GM23338 (cell line): ENCODE data around the gene CDH12. TPM values are rescaled to one million over a fixed set of nuclear protein-coding genes. Genes with fewer than 3 reads are reported as not detected.
"Not testable (repeated sequence)": the region's sequence is repeated elsewhere in the genome, so short reads cannot be mapped to it uniquely, and the experiment has no call there.

Experiments used
- ATAC-seq: fragments of 200-7000 bp; cut with Tn5 transposase; 3 replicates; pipeline ENCODE4 v1.9.1; 2020
- DNase-seq: peaks from one replicate; pipeline ENCODE4 v3.0.0-alpha.2; 2015; ENCODE audit warnings: low spot score
- H2AFZ ChIP-seq: fragments of 200-600 bp; sonication (generic); 2 replicates; pipeline ENCODE4 v1.8.0; 2016; ENCODE audit warnings: antibody characterized with exemption, mild to moderate bottlenecking, moderate library complexity
- H3F3A ChIP-seq: fragments of 200-600 bp; sonication (generic); replicated peaks from 2 replicates; pipeline ENCODE4 v1.8.0; 2017; ENCODE audit warnings: antibody characterized with exemption, mixed run types, low read depth
- H3K27ac ChIP-seq: fragments of 200-600 bp; sonication (generic); 2 replicates; pipeline ENCODE4 v1.6.1; 2016; ENCODE audit warnings: low read depth
- H3K27me3 ChIP-seq: fragments of 200-600 bp; sonication (generic); 2 replicates; pipeline ENCODE4 v1.8.0; 2016; ENCODE audit warnings: mild to moderate bottlenecking, mixed run types, moderate library complexity; ENCODE audit not compliant: insufficient read depth
- H3K36me3 ChIP-seq: fragments of 200-600 bp; sonication (generic); 2 replicates; pipeline ENCODE4 v1.8.0; 2016; ENCODE audit warnings: mild to moderate bottlenecking; ENCODE audit not compliant: insufficient read depth
- H3K4me1 ChIP-seq: fragments of 200-600 bp; sonication (generic); 2 replicates; pipeline ENCODE4 v1.8.0; 2016; ENCODE audit warnings: mild to moderate bottlenecking, moderate library complexity; ENCODE audit not compliant: insufficient read depth
- H3K4me2 ChIP-seq: fragments of 200-600 bp; sonication (generic); 2 replicates; pipeline ENCODE4 v1.7.1; 2017; ENCODE audit warnings: mixed run types
- H3K4me3 ChIP-seq: fragments of 200-600 bp; sonication (generic); 2 replicates; pipeline ENCODE4 v1.6.1; 2016; ENCODE audit warnings: mixed run types
- H3K79me2 ChIP-seq: fragments of 200-600 bp; sonication (generic); replicated peaks from 2 replicates; pipeline ENCODE4 v1.8.0; 2017; ENCODE audit warnings: mild to moderate bottlenecking; ENCODE audit not compliant: insufficient read depth
- H3K9me2 ChIP-seq: fragments of 200-600 bp; sonication (generic); 2 replicates; pipeline ENCODE4 v1.8.0; 2017; ENCODE audit not compliant: insufficient read depth
- H4K20me1 ChIP-seq: fragments of 200-600 bp; sonication (generic); replicated peaks from 2 replicates; pipeline ENCODE4 v1.8.0; 2017; ENCODE audit warnings: mild to moderate bottlenecking; ENCODE audit not compliant: insufficient read depth
- H3K27ac Mint-ChIP-seq: 2 replicates; pipeline ENCODE4 v1.8.0; 2020; ENCODE audit warnings: inconsistent platforms, mild to moderate bottlenecking, moderate library complexity, mixed read lengths
- H3K27me3 Mint-ChIP-seq: 3 replicates; pipeline ENCODE4 v1.8.0; 2022; ENCODE audit warnings: low read depth, mild to moderate bottlenecking, moderate library complexity, mixed read lengths, inconsistent platforms; ENCODE audit not compliant: insufficient read depth, poor library complexity
- H3K36me3 Mint-ChIP-seq: 3 replicates; pipeline ENCODE4 v1.8.0; 2021; ENCODE audit warnings: low read depth, mild to moderate bottlenecking, inconsistent platforms, moderate library complexity, mixed read lengths
- H3K4me1 Mint-ChIP-seq: 3 replicates; pipeline ENCODE4 v1.8.0; 2020; ENCODE audit warnings: mild to moderate bottlenecking, inconsistent platforms, mixed read lengths
- H3K4me3 Mint-ChIP-seq: 3 replicates; pipeline ENCODE4 v1.8.0; 2021; ENCODE audit warnings: moderate library complexity, mild to moderate bottlenecking, inconsistent platforms, mixed read lengths
- H3K9me3 Mint-ChIP-seq: 3 replicates; pipeline ENCODE4 v1.8.0; 2020; ENCODE audit warnings: moderate library complexity, mild to moderate bottlenecking, inconsistent platforms, mixed read lengths
- CREB1 ChIP-seq: fragments of 250-450 bp; sonication (Bioruptor Pico); IDR thresholded peaks from 2 replicates; pipeline ENCODE4 v1.5.0; 2020; ENCODE audit warnings: low read depth, mild to moderate bottlenecking, moderate library complexity
- CTCF ChIP-seq, 2 experiments: fragments of 200-600 bp in 1 of 2; sonication (generic) in 1 of 2; conservative IDR thresholded peaks; 2 replicates each; pipeline versions ENCODE4 v1.5.1 to v1.6.1; 2016 to 2017; ENCODE audit warnings: antibody characterized with exemption in 2 of 2, low read depth in 2 of 2, mild to moderate bottlenecking in 2 of 2, moderate library complexity in 1 of 2
- EZH2 ChIP-seq: fragments of 200-600 bp; sonication (generic); IDR thresholded peaks from one replicate; pipeline ENCODE4 v1.8.0; 2017; ENCODE audit warnings: antibody characterized with exemption, mild to moderate bottlenecking, low read depth; ENCODE audit not compliant: unreplicated experiment
- EZH2phosphoT487 ChIP-seq: fragments of 200-600 bp; sonication (generic); IDR thresholded peaks from one replicate; pipeline ENCODE4 v1.8.1; 2018; ENCODE audit warnings: antibody characterized with exemption; ENCODE audit not compliant: unreplicated experiment
- JUNB ChIP-seq: IDR thresholded peaks from one replicate; pipeline ENCODE4 v1.6.1; 2016; ENCODE audit warnings: antibody characterized with exemption; ENCODE audit not compliant: unreplicated experiment
- NANOG ChIP-seq: IDR thresholded peaks from 2 replicates; pipeline ENCODE4 v1.6.1; 2016; ENCODE audit warnings: antibody characterized with exemption, borderline replicate concordance
- POLR2AphosphoS5 ChIP-seq: IDR thresholded peaks from 2 replicates; pipeline ENCODE4 v1.6.1; 2016; ENCODE audit warnings: antibody characterized with exemption, low read depth
- REST ChIP-seq: IDR thresholded peaks from one replicate; pipeline ENCODE4 v1.6.1; 2018; ENCODE audit warnings: antibody characterized with exemption; ENCODE audit not compliant: unreplicated experiment
- STAT1 ChIP-seq: IDR thresholded peaks from one replicate; pipeline ENCODE4 v1.6.1; 2016; ENCODE audit warnings: antibody characterized with exemption; ENCODE audit not compliant: unreplicated experiment
- ZNF114 ChIP-seq: fragments of 250-450 bp; sonication (Bioruptor Pico); IDR thresholded peaks from 2 replicates; pipeline ENCODE4 v1.5.0; 2020; ENCODE audit warnings: mild to moderate bottlenecking, moderate library complexity
- ZNF331 ChIP-seq: fragments of 250-450 bp; sonication (Bioruptor Pico); IDR thresholded peaks from 2 replicates; pipeline ENCODE4 v1.5.0; 2020; ENCODE audit warnings: low read depth, mild to moderate bottlenecking, moderate library complexity
- ZNF462 ChIP-seq: fragments of 250-450 bp; sonication (Bioruptor Pico); IDR thresholded peaks from 2 replicates; pipeline ENCODE4 v1.5.0; 2020; ENCODE audit warnings: mild to moderate bottlenecking, moderate library complexity
- polyA plus RNA-seq: library from polyadenylated mRNA; unstranded; fragments of >200 nt; fragmentation: Nextera tagmentation; extraction: Ambion mirVana; gene quantifications from 2 replicates; pipeline ENCODE4 v1.2.1, GENCODE V29; 2016
- total RNA-seq: library from RNA; depleted of rRNA; stranded (reverse); fragments of >200 nt; shearing (Covaris generic); gene quantifications from 2 replicates; pipeline ENCODE4 v1.2.3, GENCODE V29; 2014

Gene CDH12
- total and polyA plus RNA-seq, 2 experiments from 2014 or later, result not detected

- H3K4me1 ChIP-seq, H3K4me3 ChIP-seq, H3K27ac ChIP-seq, H3K36me3 ChIP-seq, H3K27ac Mint-ChIP-seq, H3K4me1 Mint-ChIP-seq, H3K4me2 ChIP-seq, ATAC-seq, H3F3A ChIP-seq, H3K27me3 ChIP-seq, H2AFZ ChIP-seq, H3K27me3 Mint-ChIP-seq, H3K79me2 ChIP-seq, H3K9me2 ChIP-seq, H3K4me3 Mint-ChIP-seq, H4K20me1 ChIP-seq, DNase-seq: not testable (repeated sequence)
- peaks cover 27% of the 10 kb centered on the region for H3K9me3 Mint-ChIP-seq
- H3K36me3 Mint-ChIP-seq, result peaks cover 27% of the 10 kb centered on the region
Measured at GRCh38 chr5:22607498-22607897, 245.6 kb downstream of the CDH12 start.

- no peak for DNase-seq
- Histone ChIP-seq H4K20me1 (no peaks in the 10 kb centered on the region), H3K4me2 (no peak overlapping the region), H3K79me2 (no peaks in the 10 kb centered on the region), H2AFZ (no peak overlapping the region), H3K36me3 (no peaks in the 10 kb centered on the region), H3K27ac (no peak overlapping the region), H3K4me3 (no peak overlapping the region), H3K9me2 (no peaks in the 10 kb centered on the region), H3K27me3 (no peaks in the 10 kb centered on the region), H3K4me1 (no peaks in the 10 kb centered on the region), H3F3A (no peaks in the 10 kb centered on the region)
- H3K36me3 Mint-ChIP-seq, result peaks cover 27% of the 10 kb centered on the region
- no peaks in the 10 kb centered on the region for H3K4me1 Mint-ChIP-seq
- peaks cover 27% of the 10 kb centered on the region for H3K9me3 Mint-ChIP-seq
- no peak for ATAC-seq
- H3K27ac Mint-ChIP-seq, result no peak overlapping the region
- no peaks in the 10 kb centered on the region for H3K27me3 Mint-ChIP-seq
- no peak overlapping the region for H3K4me3 Mint-ChIP-seq
- TF ChIP-seq CREB1 (no peak), JUNB (no peak), ZNF114 (CRISPR knock-in tag) (no peak), ZNF462 (CRISPR knock-in tag) (no peak), CTCF (conservative IDR thresholded peaks at IDR 0.05; ENCODE audit: low read depth in 2 of 2) (no peak), EZH2phosphoT487 (no peak), NANOG (no peak), STAT1 (no peak), REST (no peak), EZH2 (no peak), POLR2AphosphoS5 (no peak), ZNF331 (CRISPR knock-in tag) (no peak)
Measured at GRCh38 chr5:22605473-22605872, 247.7 kb downstream of the CDH12 start.
